NCI-H748 (cell line): ENCODE data around the gene IRX3.

Experiments
- DNase-seq: peaks from one replicate; lab custom pipeline; 2025; ENCODE audit not compliant: unreplicated experiment; lab: John Stamatoyannopoulos, UW

The IRX3 gene

GRCh38 chr16:54286366-54287130 is at the start of gene IRX3:
TSS of gene IRX3 (minus strand) at chr16:54286787. CDS start at chr16:54286050, 737 bp downstream.
- peak; percentile 84 for DNase-seq

- no peak for DNase-seq
Observed at GRCh38 chr16:54335230-54335629, 48.6 kb upstream of the IRX3 start.

- no peak for DNase-seq
Observed at GRCh38 chr16:54334208-54334607, 47.6 kb upstream of the IRX3 start.

- DNase-seq = no peak
Observed at GRCh38 chr16:54331241-54332002, 44.8 kb upstream of the IRX3 start.

GRCh38 chr16:54327609-54328008 is 41.0 kb upstream of the IRX3 start:
- no peak for DNase-seq

GRCh38 chr16:54326266-54326662 is 39.7 kb upstream of the IRX3 start:
- no peak for DNase-seq

- no peak for DNase-seq
Observed at GRCh38 chr16:54325616-54326265, 39.2 kb upstream of the IRX3 start.

- no peak for DNase-seq
Observed at GRCh38 chr16:54324716-54325115, 38.1 kb upstream of the IRX3 start.

GRCh38 chr16:54320697-54321340 is 34.2 kb upstream of the IRX3 start:
- DNase-seq = no peak

- no peak for DNase-seq
Observed at GRCh38 chr16:54318941-54319340, 32.4 kb upstream of the IRX3 start.

- peak; percentile 22 for DNase-seq
Observed at GRCh38 chr16:54317101-54317611, 30.6 kb upstream of the IRX3 start.

GRCh38 chr16:54316095-54316889 is 29.7 kb upstream of the IRX3 start:
- DNase-seq = no peak

GRCh38 chr16:54313789-54314188 is 27.2 kb upstream of the IRX3 start:
- no peak for DNase-seq

GRCh38 chr16:54312502-54312991 is 26.0 kb upstream of the IRX3 start:
- DNase-seq = no peak

GRCh38 chr16:54309341-54309740 is 22.8 kb upstream of the IRX3 start:
- DNase-seq = no peak

- no peak for DNase-seq
Observed at GRCh38 chr16:54305080-54305479, 18.5 kb upstream of the IRX3 start.

GRCh38 chr16:54303613-54304012 is 17.0 kb upstream of the IRX3 start:
- no peak for DNase-seq

GRCh38 chr16:54297154-54297553 is 10.6 kb upstream of the IRX3 start:
- DNase-seq = no peak

GRCh38 chr16:54296543-54296942 is 10.0 kb upstream of the IRX3 start:
- DNase-seq = no peak
